OCI-LY1 (cell line): Measurements from ENCODE around the gene KRAS.

ENCODE experiments used
- H2AFZ ChIP-seq: fragments of 200-600 bp; sonication (generic), shearing (Covaris generic); 2 replicates; pipeline ENCODE4 v1.6.0; 2014; ENCODE audit warnings: antibody characterized with exemption, mild to moderate bottlenecking, low read length
- H3F3A ChIP-seq: fragments of 200-600 bp; sonication (generic), shearing (Covaris generic); 2 replicates; pipeline ENCODE4 v1.6.0; 2014; ENCODE audit warnings: mild to moderate bottlenecking, antibody characterized with exemption, low read length, moderate library complexity; ENCODE audit not compliant: insufficient read depth
- H3K27ac ChIP-seq: fragments of 200-600 bp; sonication (generic); 2 replicates; pipeline ENCODE4 v1.5.1; 2014; ENCODE audit warnings: low read length, mixed run types, mild to moderate bottlenecking, low read depth; ENCODE audit not compliant: poor library complexity, severe bottlenecking
- H3K27me3 ChIP-seq: fragments of 200-600 bp; sonication (generic); 2 replicates; pipeline ENCODE4 v1.6.0; 2014; ENCODE audit warnings: antibody characterized with exemption, mild to moderate bottlenecking, low read length, moderate library complexity; ENCODE audit not compliant: insufficient read depth
- H3K36me3 ChIP-seq: fragments of 200-600 bp; sonication (generic); 2 replicates; pipeline ENCODE4 v1.6.1; 2014; ENCODE audit warnings: mild to moderate bottlenecking, antibody characterized with exemption, low read length, moderate library complexity, mixed read lengths; ENCODE audit not compliant: insufficient read depth
- H3K4me1 ChIP-seq: fragments of 200-600 bp; sonication (generic); 2 replicates; pipeline ENCODE4 v1.5.1; 2014; ENCODE audit warnings: mild to moderate bottlenecking, low read length, moderate library complexity; ENCODE audit not compliant: insufficient read depth, severe bottlenecking
- H3K4me2 ChIP-seq: fragments of 200-600 bp; sonication (generic), shearing (Covaris generic); 2 replicates; pipeline ENCODE4 v1.6.1; 2014; ENCODE audit warnings: low read length
- H3K4me3 ChIP-seq: fragments of 200-600 bp; sonication (generic); 2 replicates; pipeline ENCODE4 v1.5.1; 2014; ENCODE audit warnings: low read length, low read depth, mild to moderate bottlenecking, mixed read lengths; ENCODE audit not compliant: poor library complexity, severe bottlenecking
- H3K79me2 ChIP-seq: fragments of 200-600 bp; shearing (Covaris generic); 2 replicates; pipeline ENCODE4 v1.6.1; 2016; ENCODE audit warnings: mixed run types, low read length, mixed read lengths; ENCODE audit not compliant: insufficient read depth
- H3K9ac ChIP-seq: fragments of 200-600 bp; sonication (generic), shearing (Covaris generic); 2 replicates; pipeline ENCODE4 v1.6.1; 2014; ENCODE audit warnings: mild to moderate bottlenecking, low read length, mixed read lengths
- H3K9me2 ChIP-seq: fragments of 200-600 bp; sonication (generic), shearing (Covaris generic); 2 replicates; pipeline ENCODE4 v1.6.1; 2014; ENCODE audit warnings: low read depth, mild to moderate bottlenecking, low read length, mixed read lengths
- H3K9me3 ChIP-seq: fragments of 200-600 bp; shearing (Covaris generic); 2 replicates; pipeline ENCODE4 v1.6.1; 2014; ENCODE audit warnings: low read length, mixed read lengths
- H4K20me1 ChIP-seq: fragments of 200-600 bp; sonication (generic), shearing (Covaris generic); 2 replicates; pipeline ENCODE4 v1.6.0; 2016; ENCODE audit warnings: mild to moderate bottlenecking, low read length; ENCODE audit not compliant: insufficient read depth
- EZH2 ChIP-seq: fragments of 200-600 bp; sonication (generic), shearing (Covaris generic); IDR thresholded peaks from 2 replicates; pipeline ENCODE4 v1.8.0; 2017; ENCODE audit warnings: borderline replicate concordance, mixed run types, mild to moderate bottlenecking, antibody characterized with exemption, low read length, moderate library complexity, mixed read lengths
- TF ChIP-seq, protein P1 (sequence below): fragments of 200-600 bp; sonication (generic), shearing (Covaris generic); IDR thresholded peaks from 2 replicates; pipeline ENCODE4 v1.5.1; 2017; ENCODE audit warnings: mild to moderate bottlenecking, antibody characterized with exemption, low read length, moderate library complexity, mixed read lengths

KRAS gene

DNA sequence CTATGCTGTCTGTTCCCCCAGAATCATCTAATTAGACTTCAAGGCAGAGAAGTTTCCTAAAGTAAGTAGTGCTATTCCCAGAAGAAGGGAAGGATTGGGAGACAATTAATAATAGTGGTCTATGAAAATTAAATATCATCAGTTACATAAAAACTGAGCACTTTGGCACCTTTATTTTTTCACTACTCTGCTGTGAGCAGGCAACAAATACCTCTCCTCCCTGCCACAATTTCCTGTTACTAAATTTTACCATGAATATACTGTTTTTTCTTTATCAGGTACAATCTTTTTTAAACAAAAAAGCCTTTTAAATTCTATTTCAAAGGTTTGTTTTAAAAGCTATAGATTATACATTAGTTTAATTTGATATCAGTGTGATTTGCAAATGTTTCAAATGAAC, 29.4 kb upstream of the KRAS start:
- no peaks in the 10 kb centered on the region for H3K79me2 ChIP-seq
- H3K9me2 ChIP-seq, result no peaks in the 10 kb centered on the region
- H3K27me3 ChIP-seq, result no peaks in the 10 kb centered on the region
- H3K27ac ChIP-seq, result no peak overlapping the region
- no peaks in the 10 kb centered on the region for H3F3A ChIP-seq
- no peak overlapping the region for H3K9ac ChIP-seq
- H3K4me2 ChIP-seq, result no peak overlapping the region
- no peak overlapping the region for H2AFZ ChIP-seq
- H3K4me1 ChIP-seq, result peaks cover 12% of the 10 kb centered on the region
- H3K36me3 ChIP-seq, result no peaks in the 10 kb centered on the region
- H3K4me3 ChIP-seq, result no peak overlapping the region
- no peak for TF ChIP-seq EZH2
- TF ChIP-seq, protein P1, sequence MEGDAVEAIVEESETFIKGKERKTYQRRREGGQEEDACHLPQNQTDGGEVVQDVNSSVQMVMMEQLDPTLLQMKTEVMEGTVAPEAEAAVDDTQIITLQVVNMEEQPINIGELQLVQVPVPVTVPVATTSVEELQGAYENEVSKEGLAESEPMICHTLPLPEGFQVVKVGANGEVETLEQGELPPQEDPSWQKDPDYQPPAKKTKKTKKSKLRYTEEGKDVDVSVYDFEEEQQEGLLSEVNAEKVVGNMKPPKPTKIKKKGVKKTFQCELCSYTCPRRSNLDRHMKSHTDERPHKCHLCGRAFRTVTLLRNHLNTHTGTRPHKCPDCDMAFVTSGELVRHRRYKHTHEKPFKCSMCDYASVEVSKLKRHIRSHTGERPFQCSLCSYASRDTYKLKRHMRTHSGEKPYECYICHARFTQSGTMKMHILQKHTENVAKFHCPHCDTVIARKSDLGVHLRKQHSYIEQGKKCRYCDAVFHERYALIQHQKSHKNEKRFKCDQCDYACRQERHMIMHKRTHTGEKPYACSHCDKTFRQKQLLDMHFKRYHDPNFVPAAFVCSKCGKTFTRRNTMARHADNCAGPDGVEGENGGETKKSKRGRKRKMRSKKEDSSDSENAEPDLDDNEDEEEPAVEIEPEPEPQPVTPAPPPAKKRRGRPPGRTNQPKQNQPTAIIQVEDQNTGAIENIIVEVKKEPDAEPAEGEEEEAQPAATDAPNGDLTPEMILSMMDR, result no peak
- no peaks in the 10 kb centered on the region for H3K9me3 ChIP-seq
- H4K20me1 ChIP-seq, result no peaks in the 10 kb centered on the region

GRCh38 chr12:25278269-25278668, 27.5 kb upstream of the KRAS start:
- Histone ChIP-seq H3F3A (no peaks in the 10 kb centered on the region), H3K4me3 (no peak overlapping the region), H3K27me3 (no peaks in the 10 kb centered on the region), H3K9me2 (no peaks in the 10 kb centered on the region), H3K9ac (no peak overlapping the region), H3K79me2 (no peaks in the 10 kb centered on the region), H3K9me3 (no peaks in the 10 kb centered on the region), H3K27ac (no peak overlapping the region), H3K4me1 (peaks cover 10% of the 10 kb centered on the region), H2AFZ (no peak overlapping the region), H3K4me2 (no peak overlapping the region), H4K20me1 (no peaks in the 10 kb centered on the region), H3K36me3 (no peaks in the 10 kb centered on the region)
- TF ChIP-seq, protein P1, result no peak
- TF ChIP-seq EZH2, result no peak

- no peaks in the 10 kb centered on the region for H3K27me3 ChIP-seq
- no peaks in the 10 kb centered on the region for H4K20me1 ChIP-seq
- H3K4me1 ChIP-seq, result peaks cover 3% of the 10 kb centered on the region
- H3K9ac ChIP-seq, result no peak overlapping the region
- H3K79me2 ChIP-seq, result no peaks in the 10 kb centered on the region
- H3K4me2 ChIP-seq, result no peak overlapping the region
- H3K9me3 ChIP-seq, result no peaks in the 10 kb centered on the region
- H3K36me3 ChIP-seq, result no peaks in the 10 kb centered on the region
- no peak for TF ChIP-seq EZH2
- TF ChIP-seq, protein P1, result no peak
- no peak overlapping the region for H3K27ac ChIP-seq
- H3F3A ChIP-seq, result no peaks in the 10 kb centered on the region
- H3K4me3 ChIP-seq, result no peak overlapping the region
- no peaks in the 10 kb centered on the region for H3K9me2 ChIP-seq
- H2AFZ ChIP-seq, result no peak overlapping the region
Measured at GRCh38 chr12:25276199-25276937, 25.6 kb upstream of the KRAS start.
